SK-N-SH (cell line): ENCODE results near the gene MPP3.

Experiments used
- EP300 ChIP-seq, 2 experiments: IDR thresholded peaks; 2 replicates each; pipeline versions ENCODE4 v1.4.0 to v1.6.1; 2012; ENCODE audit warnings: borderline replicate concordance in 1 of 2, low read depth in 1 of 2, low read length in 1 of 2
- FOXM1 ChIP-seq: IDR thresholded peaks from 2 replicates; pipeline ENCODE4 v1.4.0; 2012; ENCODE audit warnings: low read depth, mild to moderate bottlenecking
- NFIC ChIP-seq: IDR thresholded peaks from 2 replicates; pipeline ENCODE4 v1.4.0; 2012; ENCODE audit warnings: borderline replicate concordance
- SMC3 ChIP-seq: IDR thresholded peaks from 2 replicates; pipeline ENCODE4 v1.6.1; 2012; ENCODE audit warnings: low read depth, low read length, improper control_type of control experiment
- TF ChIP-seq, protein P1 (sequence below): fragments of 200-600 bp; sonication (generic); IDR thresholded peaks from 2 replicates; pipeline ENCODE4 v1.6.1; 2017; ENCODE audit warnings: antibody characterized with exemption, mild to moderate bottlenecking, moderate library complexity

DNA sequence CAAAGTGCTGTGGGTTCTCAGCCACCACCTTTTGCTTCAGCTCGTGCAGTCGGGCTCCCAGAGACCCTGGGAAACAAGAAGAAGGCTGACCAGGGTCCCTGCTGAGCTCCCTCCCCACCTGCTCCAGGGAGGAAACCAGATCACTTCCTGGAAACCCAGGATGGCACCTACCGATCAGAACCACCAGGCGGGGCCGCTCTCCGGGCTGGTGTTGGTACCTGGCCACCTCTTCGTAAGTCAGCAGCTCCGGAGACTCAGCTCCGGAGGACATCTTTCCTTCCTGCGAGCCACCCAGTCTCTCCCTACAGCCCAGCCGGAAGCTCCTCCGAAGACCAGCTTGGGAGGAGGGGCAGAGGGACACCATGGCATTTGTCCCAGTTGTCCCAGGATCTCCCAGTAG lies 18.9 kb downstream of the MPP3 start:
- TF ChIP-seq SMC3 (no peak), EP300 (IDR thresholded peaks at IDR 0.05; ENCODE audit: borderline replicate concordance in 1 of 2, low read depth in 1 of 2, low read length in 1 of 2) (no peak), FOXM1 (no peak), NFIC (no peak)
- TF ChIP-seq, protein P1, sequence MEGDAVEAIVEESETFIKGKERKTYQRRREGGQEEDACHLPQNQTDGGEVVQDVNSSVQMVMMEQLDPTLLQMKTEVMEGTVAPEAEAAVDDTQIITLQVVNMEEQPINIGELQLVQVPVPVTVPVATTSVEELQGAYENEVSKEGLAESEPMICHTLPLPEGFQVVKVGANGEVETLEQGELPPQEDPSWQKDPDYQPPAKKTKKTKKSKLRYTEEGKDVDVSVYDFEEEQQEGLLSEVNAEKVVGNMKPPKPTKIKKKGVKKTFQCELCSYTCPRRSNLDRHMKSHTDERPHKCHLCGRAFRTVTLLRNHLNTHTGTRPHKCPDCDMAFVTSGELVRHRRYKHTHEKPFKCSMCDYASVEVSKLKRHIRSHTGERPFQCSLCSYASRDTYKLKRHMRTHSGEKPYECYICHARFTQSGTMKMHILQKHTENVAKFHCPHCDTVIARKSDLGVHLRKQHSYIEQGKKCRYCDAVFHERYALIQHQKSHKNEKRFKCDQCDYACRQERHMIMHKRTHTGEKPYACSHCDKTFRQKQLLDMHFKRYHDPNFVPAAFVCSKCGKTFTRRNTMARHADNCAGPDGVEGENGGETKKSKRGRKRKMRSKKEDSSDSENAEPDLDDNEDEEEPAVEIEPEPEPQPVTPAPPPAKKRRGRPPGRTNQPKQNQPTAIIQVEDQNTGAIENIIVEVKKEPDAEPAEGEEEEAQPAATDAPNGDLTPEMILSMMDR, result no peak
